IMR-90 (cell line): ENCODE data around the gene DGKZ. TPM values are rescaled to one million over a fixed set of nuclear protein-coding genes. Genes with fewer than 3 reads are reported as not detected.

Source experiments
- ATAC-seq: fragments of 200-7000 bp; cut with Tn5 transposase; 2 replicates; pipeline ENCODE4 v1.9.1; 2020; ENCODE audit warnings: low read depth, mild to moderate bottlenecking, moderate library complexity
- BruUV-seq: library from RNA; stranded (reverse); fragments of 400-500 nt; replicated peaks from 2 replicates; lab custom pipeline; 2021; lab: Mats Ljungman, UMichigan
- CTCF ChIA-PET: fragments of 300-600 bp; formaldehyde crosslinking; extraction: SDS; loops from one replicate; lab custom pipeline; 2021; ENCODE audit warnings: antibody characterized with exemption; lab: Yijun Ruan, JAX
- POLR2A ChIA-PET: fragments of 300-600 bp; sonication (Branson Sonifier 250); formaldehyde crosslinking; loops from one replicate; lab custom pipeline; 2022; ENCODE audit warnings: antibody characterized with exemption; ENCODE audit not compliant: unreplicated experiment; lab: Charles Lee
- DNase-seq: peaks from one replicate; pipeline ENCODE4 v3.0.0; 2013
- H2AFZ ChIP-seq: replicated peaks from 2 replicates; pipeline ENCODE3; 2013; ENCODE audit warnings: low read length, mild to moderate bottlenecking; ENCODE audit not compliant: poor library complexity
- H2AK5ac ChIP-seq: 2 replicates; pipeline ENCODE4 v1.6.1; 2013; ENCODE audit warnings: low read depth, low read length, inconsistent platforms
- H2AK9ac ChIP-seq: replicated peaks from 2 replicates; pipeline ENCODE3; 2013; ENCODE audit warnings: mild to moderate bottlenecking, low read depth, low read length, moderate library complexity; ENCODE audit not compliant: poor library complexity
- H2BK120ac ChIP-seq: 2 replicates; pipeline ENCODE4 v1.6.1; 2013; ENCODE audit warnings: low read depth, low read length, inconsistent platforms
- H2BK15ac ChIP-seq: 3 replicates; pipeline ENCODE4 v1.6.1; 2013; ENCODE audit warnings: low read depth, low read length, inconsistent platforms
- H2BK20ac ChIP-seq: 2 replicates; pipeline ENCODE4 v1.6.1; 2013; ENCODE audit warnings: low read depth, mild to moderate bottlenecking, inconsistent platforms, low read length, moderate library complexity
- H2BK5ac ChIP-seq: 2 replicates; pipeline ENCODE4 v1.6.1; 2013; ENCODE audit warnings: mild to moderate bottlenecking, low read depth, low read length, inconsistent platforms; ENCODE audit not compliant: poor library complexity, severe bottlenecking
- H3K14ac ChIP-seq: replicated peaks from 2 replicates; pipeline ENCODE4 v1.6.1; 2013; ENCODE audit warnings: low read depth, low read length, inconsistent platforms
- H3K18ac ChIP-seq: 2 replicates; pipeline ENCODE4 v1.6.1; 2013; ENCODE audit warnings: low read depth, low read length, control low read depth
- H3K23ac ChIP-seq: 2 replicates; pipeline ENCODE4 v1.6.1; 2013; ENCODE audit warnings: low read depth, low read length, inconsistent platforms
- H3K27ac ChIP-seq: 2 replicates; pipeline ENCODE4 v1.5.1; 2013; ENCODE audit warnings: mild to moderate bottlenecking, control low read depth, low read length; ENCODE audit not compliant: insufficient read depth
- H3K27me3 ChIP-seq: 2 replicates; pipeline ENCODE4 v1.6.1; 2013; ENCODE audit warnings: low read length; ENCODE audit not compliant: control insufficient read depth, insufficient read depth
- H3K36me3 ChIP-seq: 2 replicates; pipeline ENCODE4 v1.6.1; 2013; ENCODE audit warnings: low read length, mixed read lengths; ENCODE audit not compliant: control insufficient read depth, insufficient read depth
- H3K4ac ChIP-seq: 2 replicates; pipeline ENCODE4 v1.6.1; 2013; ENCODE audit warnings: low read depth, low read length, inconsistent platforms
- H3K4me1 ChIP-seq: 2 replicates; pipeline ENCODE4 v1.6.1; 2013; ENCODE audit warnings: low read length, mixed read lengths; ENCODE audit not compliant: control insufficient read depth, insufficient read depth
- H3K4me2 ChIP-seq: 2 replicates; pipeline ENCODE4 v1.6.1; 2013; ENCODE audit warnings: low read depth, mild to moderate bottlenecking, control low read depth, low read length, moderate library complexity
- H3K4me3 ChIP-seq: 2 replicates; pipeline ENCODE4 v1.5.1; 2013; ENCODE audit warnings: low read depth, mild to moderate bottlenecking, control low read depth, low read length, moderate library complexity; ENCODE audit not compliant: insufficient read depth
- H3K56ac ChIP-seq: 2 replicates; pipeline ENCODE4 v1.6.1; 2013; ENCODE audit warnings: low read length, inconsistent platforms; ENCODE audit not compliant: insufficient read depth; ENCODE audit errors: extremely low read depth
- H3K79me1 ChIP-seq, 2 experiments: 2 replicates each; pipeline ENCODE4 v1.6.1; 2013; ENCODE audit warnings: low read length in 2 of 2, inconsistent platforms in 1 of 2, low read depth in 1 of 2
- H3K9ac ChIP-seq: 2 replicates; pipeline ENCODE4 v1.6.1; 2013; ENCODE audit warnings: low read depth, low read length, control low read depth
- H3K9me1 ChIP-seq: 2 replicates; pipeline ENCODE4 v1.6.1; 2013; ENCODE audit warnings: low read length, inconsistent platforms; ENCODE audit not compliant: insufficient read depth
- H3K9me3 ChIP-seq: 2 replicates; pipeline ENCODE4 v1.6.1; 2013; ENCODE audit warnings: low read length; ENCODE audit not compliant: control insufficient read depth, insufficient read depth
- H4K20me1 ChIP-seq: 2 replicates; pipeline ENCODE4 v1.6.1; 2013; ENCODE audit warnings: low read length, inconsistent platforms; ENCODE audit not compliant: insufficient read depth
- H4K5ac ChIP-seq: 2 replicates; pipeline ENCODE4 v1.6.1; 2013; ENCODE audit warnings: mild to moderate bottlenecking, low read depth, low read length, control low read depth
- H4K8ac ChIP-seq, 2 experiments: 2 replicates each; pipeline ENCODE4 v1.6.1; 2013; ENCODE audit warnings: low read depth in 2 of 2, low read length in 2 of 2, control low read depth in 1 of 2, inconsistent platforms in 1 of 2
- H4K91ac ChIP-seq: 2 replicates; pipeline ENCODE4 v1.6.1; 2013; ENCODE audit warnings: low read depth, low read length, inconsistent platforms; ENCODE audit not compliant: insufficient read depth
- BHLHE40 ChIP-seq: fragments of 150-350 bp; IDR thresholded peaks from 2 replicates; pipeline ENCODE4 v1.6.1; 2016; ENCODE audit warnings: mild to moderate bottlenecking, low read depth, low read length
- CEBPB ChIP-seq: IDR thresholded peaks from 2 replicates; pipeline ENCODE4 v1.6.1; 2012; ENCODE audit warnings: low read depth, low read length, improper control_type of control experiment
- CHD1 ChIP-seq: IDR thresholded peaks from 2 replicates; pipeline ENCODE4 v1.6.1; 2012; ENCODE audit warnings: low read depth, low read length, improper control_type of control experiment
- ELK1 ChIP-seq: fragments of 150-350 bp; IDR thresholded peaks from 2 replicates; pipeline ENCODE4 v1.6.1; 2016; ENCODE audit warnings: low read depth, mild to moderate bottlenecking, low read length, moderate library complexity, borderline replicate concordance
- FOS ChIP-seq: fragments of 150-350 bp; IDR thresholded peaks from 2 replicates; pipeline ENCODE4 v1.6.1; 2016; ENCODE audit warnings: low read depth, low read length
- MAFK ChIP-seq: IDR thresholded peaks from 2 replicates; pipeline ENCODE4 v1.6.1; 2012; ENCODE audit warnings: low read depth, low read length, improper control_type of control experiment
- MAZ ChIP-seq: IDR thresholded peaks from 2 replicates; pipeline ENCODE4 v1.6.1; 2012; ENCODE audit warnings: low read depth, mild to moderate bottlenecking, low read length, improper control_type of control experiment, moderate library complexity, borderline replicate concordance
- MXI1 ChIP-seq: IDR thresholded peaks from 2 replicates; pipeline ENCODE4 v1.6.1; 2012; ENCODE audit warnings: low read depth, mild to moderate bottlenecking, low read length, moderate library complexity, borderline replicate concordance
- POLR2A ChIP-seq: IDR thresholded peaks from 2 replicates; pipeline ENCODE4 v1.6.1; 2012; ENCODE audit warnings: mild to moderate bottlenecking, low read depth, low read length
- RAD21 ChIP-seq: IDR thresholded peaks from 2 replicates; pipeline ENCODE4 v1.6.1; 2012; ENCODE audit warnings: low read length, improper control_type of control experiment
- RCOR1 ChIP-seq: IDR thresholded peaks from 2 replicates; pipeline ENCODE4 v1.6.1; 2012; ENCODE audit warnings: mild to moderate bottlenecking, low read length, improper control_type of control experiment; ENCODE audit not compliant: insufficient replicate concordance
- RFX5 ChIP-seq: IDR thresholded peaks from 2 replicates; pipeline ENCODE4 v1.8.0; 2012; ENCODE audit warnings: low read depth, mild to moderate bottlenecking, low read length, moderate library complexity
- SMC3 ChIP-seq: fragments of 150-350 bp; IDR thresholded peaks from 2 replicates; pipeline ENCODE4 v1.6.1; 2016; ENCODE audit warnings: low read depth, mild to moderate bottlenecking, antibody characterized with exemption, low read length, moderate library complexity
- WGBS, 2 experiments: methylation state at CpG; one replicate each; pipeline versions ENCODE4 v1.1.5 to v1.1.7; 2013; ENCODE audit warnings: missing lambda C conversion rate in 2 of 2; ENCODE audit not compliant: insufficient read length in 1 of 2; ENCODE audit errors: extremely low coverage in 2 of 2; 5-methylcytosine and 5-hydroxymethylcytosine counted together
- dilution Hi-C: fragments of 300-500 bp; cut with HindIII; formaldehyde crosslinking; loops from one replicate; pipeline ENCODE4 v1.14.3; 2018; ENCODE audit warnings: low sequenced_read_pairs; ENCODE audit not compliant: unreplicated experiment
- in situ Hi-C: fragments of 300-500 bp; cut with MboI; formaldehyde crosslinking; loops from 3 replicates; pipeline ENCODE4 v1.14.3; 2019; ENCODE audit warnings: low sequenced_read_pairs, inconsistent platforms, mixed read lengths
- intact Hi-C: fragments of 100-400 bp; cut with micrococcal nuclease; formaldehyde crosslinking; loops from 2 replicates; pipeline ENCODE4 v1.10.0; 2022
- polyA plus RNA-seq, 3 experiments: library from polyadenylated mRNA; depleted of rRNA; stranded (reverse); fragments of >200 nt; gene quantifications; 2 replicates each; pipeline ENCODE4 v1.2.3, GENCODE V29; 2012; ENCODE audit warnings: low replicate concordance in 1 of 3
- total RNA-seq: library from RNA; depleted of rRNA; stranded (reverse); fragments of >200 nt; gene quantifications from 2 replicates; pipeline ENCODE4 v1.2.3, GENCODE V29; 2012
- TF ChIP-seq, protein P1 (sequence below): conservative IDR thresholded peaks from 2 replicates; pipeline ENCODE4 v1.5.1; 2012; ENCODE audit warnings: mild to moderate bottlenecking, low read depth, low read length, improper control_type of control experiment
- TF ChIP-seq, protein P2 (sequence below): fragments of 150-350 bp; IDR thresholded peaks from 2 replicates; pipeline ENCODE4 v1.6.1; 2017; ENCODE audit warnings: mild to moderate bottlenecking, antibody characterized with exemption, low read length, low read depth

The DGKZ gene
- total and polyA plus RNA-seq, 2 of the 4 experiments (the other 2 are of a cell fraction): 46.8 to 62.0 TPM

DNA sequence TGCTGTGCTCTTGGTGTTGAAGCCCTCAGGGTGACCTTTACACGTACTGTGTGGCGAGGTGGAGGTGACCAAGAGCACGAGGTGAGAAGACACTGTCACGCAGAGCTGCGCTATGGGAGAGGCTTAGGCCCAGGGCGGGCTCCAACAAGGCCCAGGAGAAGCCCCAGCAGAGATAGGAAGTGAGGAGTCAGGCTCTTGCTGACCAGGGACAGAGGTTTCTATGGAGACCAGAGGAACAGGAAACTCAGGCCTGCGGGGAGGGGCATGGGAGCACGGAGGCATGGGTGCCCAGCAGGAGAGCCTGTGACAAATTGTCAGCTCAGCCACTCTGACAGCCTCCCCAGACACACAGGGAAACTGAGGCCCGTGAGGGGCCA, 15.8 kb downstream of the DGKZ start:
- no peak overlapping the region for H3K56ac ChIP-seq
- peak overlapping the region; percentile 49; the same call in 1 of the 2 replicates for H3K9ac ChIP-seq
- H2BK20ac ChIP-seq: no peak overlapping the region
- H3K4me1 ChIP-seq: peaks cover 37% of the 10 kb centered on the region
- peak overlapping the region; percentile 79 for H3K18ac ChIP-seq
- H3K27ac ChIP-seq: peak overlapping the region; percentile 41
- no peak overlapping the region for H3K4me3 ChIP-seq
- no peak overlapping the region for H3K4me2 ChIP-seq
- ChIA-PET POLR2A (interaction anchor here (0.5 kb wide), 1 partner anchor 11 kb away, joined by 9 read pairs; no protein-coding TSS in a partner anchor), CTCF (no interaction called here)
- H3K27me3 ChIP-seq: no peaks in the 10 kb centered on the region
- H4K8ac ChIP-seq: peak overlapping the region in 1 of 2 experiments; percentile 93; a peak in 2 of 4 replicates
- H4K20me1 ChIP-seq: peaks cover 26% of the 10 kb centered on the region
- peak overlapping the region; percentile 70; the same call in 1 of the 2 replicates for H4K91ac ChIP-seq
- peak overlapping the region; percentile 28; the same call in 1 of the 2 replicates for H3K23ac ChIP-seq
- intact Hi-C loops (no loop called here), in situ Hi-C loops (no loop called here), dilution Hi-C loops (no loop called here)
- WGBS, 2 experiments: 68% methylated on average over 7 of the region's 9 CpGs; no CpG with 5 or more reads in 1 of the 2 experiments
- H3K9me3 ChIP-seq: no peaks in the 10 kb centered on the region
- H2BK120ac ChIP-seq: peak overlapping the region; percentile 10
- H3K4ac ChIP-seq: peak overlapping the region; percentile 80
- peak overlapping the region; percentile 78 for H2AFZ ChIP-seq
- peak overlapping the region; percentile 98 for H2AK5ac ChIP-seq
- no peaks in the 10 kb centered on the region for H3K36me3 ChIP-seq
- DNase-seq (peak; percentile 67), ATAC-seq (peak; percentile 36)
- H2AK9ac ChIP-seq: peak overlapping the region; percentile 73
- H2BK15ac ChIP-seq: peak overlapping the region; percentile 58; the same call in 1 of the 3 replicates
- peak; percentile 64; the same call in 1 of the 2 replicates for TF ChIP-seq MAZ
- no peak for TF ChIP-seq SMC3
- no peak for TF ChIP-seq RFX5
- TF ChIP-seq, protein P1, sequence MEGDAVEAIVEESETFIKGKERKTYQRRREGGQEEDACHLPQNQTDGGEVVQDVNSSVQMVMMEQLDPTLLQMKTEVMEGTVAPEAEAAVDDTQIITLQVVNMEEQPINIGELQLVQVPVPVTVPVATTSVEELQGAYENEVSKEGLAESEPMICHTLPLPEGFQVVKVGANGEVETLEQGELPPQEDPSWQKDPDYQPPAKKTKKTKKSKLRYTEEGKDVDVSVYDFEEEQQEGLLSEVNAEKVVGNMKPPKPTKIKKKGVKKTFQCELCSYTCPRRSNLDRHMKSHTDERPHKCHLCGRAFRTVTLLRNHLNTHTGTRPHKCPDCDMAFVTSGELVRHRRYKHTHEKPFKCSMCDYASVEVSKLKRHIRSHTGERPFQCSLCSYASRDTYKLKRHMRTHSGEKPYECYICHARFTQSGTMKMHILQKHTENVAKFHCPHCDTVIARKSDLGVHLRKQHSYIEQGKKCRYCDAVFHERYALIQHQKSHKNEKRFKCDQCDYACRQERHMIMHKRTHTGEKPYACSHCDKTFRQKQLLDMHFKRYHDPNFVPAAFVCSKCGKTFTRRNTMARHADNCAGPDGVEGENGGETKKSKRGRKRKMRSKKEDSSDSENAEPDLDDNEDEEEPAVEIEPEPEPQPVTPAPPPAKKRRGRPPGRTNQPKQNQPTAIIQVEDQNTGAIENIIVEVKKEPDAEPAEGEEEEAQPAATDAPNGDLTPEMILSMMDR: no peak
- no peak for TF ChIP-seq FOS
- TF ChIP-seq RAD21: no peak
- TF ChIP-seq MXI1: peak; percentile 67; the same call in 1 of the 2 replicates
- no peak for TF ChIP-seq BHLHE40
- TF ChIP-seq, protein P2, sequence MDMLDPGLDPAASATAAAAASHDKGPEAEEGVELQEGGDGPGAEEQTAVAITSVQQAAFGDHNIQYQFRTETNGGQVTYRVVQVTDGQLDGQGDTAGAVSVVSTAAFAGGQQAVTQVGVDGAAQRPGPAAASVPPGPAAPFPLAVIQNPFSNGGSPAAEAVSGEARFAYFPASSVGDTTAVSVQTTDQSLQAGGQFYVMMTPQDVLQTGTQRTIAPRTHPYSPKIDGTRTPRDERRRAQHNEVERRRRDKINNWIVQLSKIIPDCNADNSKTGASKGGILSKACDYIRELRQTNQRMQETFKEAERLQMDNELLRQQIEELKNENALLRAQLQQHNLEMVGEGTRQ: no peak
- no peak for TF ChIP-seq CHD1
- no peak for TF ChIP-seq RCOR1
- TF ChIP-seq MAFK: no peak
- no peak for TF ChIP-seq CEBPB
- TF ChIP-seq POLR2A: no peak
- TF ChIP-seq ELK1: no peak
- peak overlapping the region; percentile 34; the same call in 1 of the 2 replicates for H3K14ac ChIP-seq
- peaks cover 5% of the 10 kb centered on the region; the same call in 1 of the 2 replicates for H3K9me1 ChIP-seq
- H3K79me1 ChIP-seq: peaks cover 34 to 61% of the 10 kb centered on the region in 2 experiments
- H2BK5ac ChIP-seq: peak overlapping the region; percentile 67
- peak overlapping the region; percentile 85 for H4K5ac ChIP-seq
- BruUV-seq: no TSS peak
